A549 (cell line): Measurements from ENCODE around the gene MYRFL.

Experiments
- CHD2 ChIP-seq: fragments of 150-350 bp; IDR thresholded peaks from 2 replicates; pipeline ENCODE4 v1.6.1; 2014; ENCODE audit warnings: low read length; ENCODE audit not compliant: partially characterized antibody
- EP300 ChIP-seq, 2 experiments: fragments of >200 bp; sonication (Bioruptor Twin); formaldehyde crosslinking; IDR thresholded peaks; 2 replicates in 1 of 2; 3 replicates in 1 of 2; pipeline ENCODE4 v1.6.1; 2016 to 2017
- MYC ChIP-seq: IDR thresholded peaks from 2 replicates; pipeline ENCODE4 v1.6.1; 2012; ENCODE audit warnings: mild to moderate bottlenecking, inconsistent platforms, low read length, improper control_type of control experiment, borderline replicate concordance
- NR3C1 ChIP-seq: fragments of >200 bp; sonication (Bioruptor Twin); formaldehyde crosslinking; IDR thresholded peaks from 3 replicates; pipeline ENCODE4 v1.6.1; 2017
- PHF8 ChIP-seq: fragments of 200-600 bp; sonication (generic); IDR thresholded peaks from 2 replicates; pipeline ENCODE4 v1.6.1; 2016; ENCODE audit warnings: low read depth, mild to moderate bottlenecking, antibody characterized with exemption, moderate library complexity, borderline replicate concordance
- POLR2A ChIP-seq: IDR thresholded peaks from 2 replicates; pipeline ENCODE4 v1.6.1; 2012; ENCODE audit warnings: mild to moderate bottlenecking, low read length
- RAD21 ChIP-seq, 2 experiments: fragments of >200 bp in 1 of 2; sonication (Bioruptor Twin) in 1 of 2; formaldehyde crosslinking in 1 of 2; IDR thresholded peaks in 1 of 2; conservative IDR thresholded peaks in 1 of 2; 2 replicates in 1 of 2; 3 replicates in 1 of 2; pipeline ENCODE4 v1.6.1; 2012 to 2018; ENCODE audit warnings: inconsistent platforms in 1 of 2
- RARB ChIP-seq: fragments of 250-450 bp; sonication (Bioruptor Pico); IDR thresholded peaks from 2 replicates; pipeline ENCODE4 v1.8.0; 2021; ENCODE audit warnings: mild to moderate bottlenecking, moderate library complexity
- SMC3 ChIP-seq: fragments of >200 bp; sonication (Bioruptor Twin); formaldehyde crosslinking; IDR thresholded peaks from 3 replicates; pipeline ENCODE4 v1.6.1; 2018; ENCODE audit warnings: inconsistent platforms
- TF ChIP-seq, protein P1 (sequence below): IDR thresholded peaks from 2 replicates; pipeline ENCODE4 v1.6.1; 2012
- TF ChIP-seq, protein P2 (sequence below): fragments of >200 bp; sonication (Bioruptor Twin); formaldehyde crosslinking; IDR thresholded peaks from 3 replicates; pipeline ENCODE4 v1.5.1; 2016
- TF ChIP-seq, protein P3 (sequence below): fragments of 450-650 bp; IDR thresholded peaks from 2 replicates; pipeline ENCODE4 v1.6.1; 2014; ENCODE audit warnings: antibody characterized with exemption

GRCh38 chr12:69837191-69837590, 12.2 kb downstream of the MYRFL start:
- TF ChIP-seq EP300 (IDR thresholded peaks at IDR 0.05) (no peak), NR3C1 (no peak), RAD21 (conservative IDR thresholded peaks at IDR 0.05 in 1 of 2, IDR thresholded peaks at IDR 0.05 in 1 of 2) (no peak), PHF8 (no peak), POLR2A (no peak), RARB (CRISPR knock-in tag) (no peak), MYC (no peak), SMC3 (no peak), CHD2 (no peak)
- TF ChIP-seq, protein P1, sequence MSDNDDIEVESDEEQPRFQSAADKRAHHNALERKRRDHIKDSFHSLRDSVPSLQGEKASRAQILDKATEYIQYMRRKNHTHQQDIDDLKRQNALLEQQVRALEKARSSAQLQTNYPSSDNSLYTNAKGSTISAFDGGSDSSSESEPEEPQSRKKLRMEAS, result no peak
- TF ChIP-seq, protein P2, sequence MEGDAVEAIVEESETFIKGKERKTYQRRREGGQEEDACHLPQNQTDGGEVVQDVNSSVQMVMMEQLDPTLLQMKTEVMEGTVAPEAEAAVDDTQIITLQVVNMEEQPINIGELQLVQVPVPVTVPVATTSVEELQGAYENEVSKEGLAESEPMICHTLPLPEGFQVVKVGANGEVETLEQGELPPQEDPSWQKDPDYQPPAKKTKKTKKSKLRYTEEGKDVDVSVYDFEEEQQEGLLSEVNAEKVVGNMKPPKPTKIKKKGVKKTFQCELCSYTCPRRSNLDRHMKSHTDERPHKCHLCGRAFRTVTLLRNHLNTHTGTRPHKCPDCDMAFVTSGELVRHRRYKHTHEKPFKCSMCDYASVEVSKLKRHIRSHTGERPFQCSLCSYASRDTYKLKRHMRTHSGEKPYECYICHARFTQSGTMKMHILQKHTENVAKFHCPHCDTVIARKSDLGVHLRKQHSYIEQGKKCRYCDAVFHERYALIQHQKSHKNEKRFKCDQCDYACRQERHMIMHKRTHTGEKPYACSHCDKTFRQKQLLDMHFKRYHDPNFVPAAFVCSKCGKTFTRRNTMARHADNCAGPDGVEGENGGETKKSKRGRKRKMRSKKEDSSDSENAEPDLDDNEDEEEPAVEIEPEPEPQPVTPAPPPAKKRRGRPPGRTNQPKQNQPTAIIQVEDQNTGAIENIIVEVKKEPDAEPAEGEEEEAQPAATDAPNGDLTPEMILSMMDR, result no peak
- TF ChIP-seq, protein P3, sequence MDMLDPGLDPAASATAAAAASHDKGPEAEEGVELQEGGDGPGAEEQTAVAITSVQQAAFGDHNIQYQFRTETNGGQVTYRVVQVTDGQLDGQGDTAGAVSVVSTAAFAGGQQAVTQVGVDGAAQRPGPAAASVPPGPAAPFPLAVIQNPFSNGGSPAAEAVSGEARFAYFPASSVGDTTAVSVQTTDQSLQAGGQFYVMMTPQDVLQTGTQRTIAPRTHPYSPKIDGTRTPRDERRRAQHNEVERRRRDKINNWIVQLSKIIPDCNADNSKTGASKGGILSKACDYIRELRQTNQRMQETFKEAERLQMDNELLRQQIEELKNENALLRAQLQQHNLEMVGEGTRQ, result no peak
